H1 (cell line): ENCODE results near the gene LPP. TPM values are rescaled to one million over a fixed set of nuclear protein-coding genes. Genes with fewer than 3 reads are reported as not detected.

Experiments used
- ASH2L ChIP-seq: fragments of 200-600, 300-600 bp; sonication (generic); IDR thresholded peaks from one replicate; pipeline ENCODE4 v1.7.1; 2017; ENCODE audit warnings: low read length
- CHD2 ChIP-seq: IDR thresholded peaks from 2 replicates; pipeline ENCODE4 v1.6.1; 2012; ENCODE audit warnings: low read length, improper control_type of control experiment
- JUND ChIP-seq: IDR thresholded peaks from 2 replicates; pipeline ENCODE4 v1.6.1; 2011; ENCODE audit warnings: mild to moderate bottlenecking, improper control_type of control experiment, low read length
- KDM5A ChIP-seq: fragments of 200-600 bp; IDR thresholded peaks from 2 replicates; pipeline ENCODE4 v1.7.1; 2012; ENCODE audit warnings: mild to moderate bottlenecking, low read length, inconsistent platforms, mixed read lengths
- RFX5 ChIP-seq: IDR thresholded peaks from 2 replicates; pipeline ENCODE4 v1.6.1; 2011; ENCODE audit warnings: low read depth, low read length, improper control_type of control experiment, borderline replicate concordance
- TEAD4 ChIP-seq: IDR thresholded peaks from 2 replicates; pipeline ENCODE4 v1.6.1; 2012; ENCODE audit warnings: low read depth, low read length, inconsistent platforms, mixed read lengths
- polyA plus RNA-seq, 7 experiments: library from polyadenylated mRNA; depleted of rRNA in 3 of 7; stranded (reverse) in 5 of 7; unstranded in 2 of 7; fragments of >200 nt in 5 of 7; fragments of 200-250 nt in 2 of 7; gene quantifications; 1 replicate in 5 of 7; 2 replicates in 1 of 7; 4 replicates in 1 of 7; pipeline versions ENCODE4 v1.2.1 to v1.2.3, GENCODE V29; 2011 to 2013; ENCODE audit warnings: missing spikeins in 2 of 7, mixed read lengths in 2 of 7
- total RNA-seq: library from RNA; stranded (reverse); fragmentation: NEBNext Ultra II Directional; extraction: Animal tissue kit (Norgen Biotek cat#: 25700); gene quantifications from 2 replicates; pipeline ENCODE4 v1.2.1, GENCODE V29; 2021
- TF ChIP-seq, protein P1 (sequence below): IDR thresholded peaks from 2 replicates; pipeline ENCODE4 v1.6.1; 2011; ENCODE audit warnings: low read depth, mild to moderate bottlenecking, low read length; ENCODE audit not compliant: insufficient read depth

LPP gene
- total and polyA plus RNA-seq, 2 of the 8 experiments (the other 6 are each of a cell fraction or from before 2014, with no cell fraction given), result 10.0 to 53.3 TPM

DNA sequence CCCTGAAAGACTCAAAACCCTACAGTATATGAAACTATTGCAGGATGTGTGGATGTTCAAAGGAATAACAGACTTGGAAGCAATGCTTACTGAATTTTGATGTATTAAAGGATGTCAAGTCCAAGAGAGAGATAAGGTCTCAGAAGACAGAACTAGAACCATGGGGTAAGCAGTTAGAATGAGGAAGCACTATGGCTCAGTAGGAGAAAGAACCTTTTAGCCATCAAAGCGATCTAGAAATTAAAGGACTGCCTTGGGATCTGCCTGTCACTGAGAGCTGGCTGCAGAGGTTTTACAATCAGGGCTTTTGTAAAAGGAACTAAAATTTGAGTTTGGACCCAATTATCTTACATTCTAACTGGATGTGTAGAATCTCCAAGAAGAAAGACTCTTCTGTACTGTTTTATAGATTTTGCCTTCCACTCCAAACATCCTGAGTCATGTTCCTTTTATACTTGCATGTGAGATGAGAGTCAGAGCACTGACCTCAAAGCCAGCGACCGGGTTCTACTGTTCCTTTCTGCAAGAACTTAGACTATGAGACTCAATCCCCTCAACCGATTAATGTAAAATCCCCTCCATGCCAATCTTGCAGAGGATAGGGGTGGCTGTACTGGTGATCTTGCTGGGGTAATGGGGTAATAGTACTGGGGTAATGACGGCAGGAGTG lies 605.5 kb downstream of the LPP start (continued):
- TF ChIP-seq JUND (no peak), RFX5 (no peak), ASH2L (no peak), TEAD4 (no peak), KDM5A (no peak), CHD2 (no peak)
- TF ChIP-seq, protein P1, sequence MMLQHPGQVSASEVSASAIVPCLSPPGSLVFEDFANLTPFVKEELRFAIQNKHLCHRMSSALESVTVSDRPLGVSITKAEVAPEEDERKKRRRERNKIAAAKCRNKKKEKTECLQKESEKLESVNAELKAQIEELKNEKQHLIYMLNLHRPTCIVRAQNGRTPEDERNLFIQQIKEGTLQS, result no peak
- TF ChIP-seq, all 59 proteins: peak for 0
